IPS DF 6.9 (cell line): ENCODE data around the gene BCAS3.
A peak's percentile ranks its signal among the peaks of the same experiment; 100 is the strongest.
"Not testable (repeated sequence)": the region's sequence is repeated elsewhere in the genome, so short reads cannot be mapped to it uniquely, and the experiment has no call there.

Source experiments
- DNase-seq: peaks from one replicate; pipeline ENCODE4 v3.0.0-alpha.2; 2013; ENCODE audit warnings: low read depth, low spot score
- H3K27ac ChIP-seq: one replicate; pipeline ENCODE4 v1.5.1; 2013; ENCODE audit warnings: low read length, control low read depth
- H3K27me3 ChIP-seq: 2 replicates; pipeline ENCODE4 v1.6.1; 2013; ENCODE audit warnings: mild to moderate bottlenecking, low read length; ENCODE audit not compliant: control insufficient read depth, insufficient read depth
- H3K36me3 ChIP-seq: 2 replicates; pipeline ENCODE4 v1.6.1; 2013; ENCODE audit warnings: low read length; ENCODE audit not compliant: control insufficient read depth, insufficient read depth
- H3K4me1 ChIP-seq: 2 replicates; pipeline ENCODE4 v1.6.1; 2013; ENCODE audit warnings: low read length; ENCODE audit not compliant: control insufficient read depth, insufficient read depth
- H3K4me3 ChIP-seq: 2 replicates; pipeline ENCODE4 v1.5.1; 2013; ENCODE audit warnings: mild to moderate bottlenecking, low read length
- H3K9me3 ChIP-seq: 2 replicates; pipeline ENCODE4 v1.6.1; 2013; ENCODE audit warnings: low read length, inconsistent platforms; ENCODE audit not compliant: control insufficient read depth, insufficient read depth
- WGBS: extraction: QIAGEN DNeasy Blood & Tissue Kit; methylation state at CpG from one replicate; pipeline ENCODE4 v1.1.7; 2013; ENCODE audit warnings: mixed read lengths, missing lambda C conversion rate; ENCODE audit not compliant: insufficient read length, insufficient coverage; 5-methylcytosine and 5-hydroxymethylcytosine counted together

BCAS3 gene

DNA sequence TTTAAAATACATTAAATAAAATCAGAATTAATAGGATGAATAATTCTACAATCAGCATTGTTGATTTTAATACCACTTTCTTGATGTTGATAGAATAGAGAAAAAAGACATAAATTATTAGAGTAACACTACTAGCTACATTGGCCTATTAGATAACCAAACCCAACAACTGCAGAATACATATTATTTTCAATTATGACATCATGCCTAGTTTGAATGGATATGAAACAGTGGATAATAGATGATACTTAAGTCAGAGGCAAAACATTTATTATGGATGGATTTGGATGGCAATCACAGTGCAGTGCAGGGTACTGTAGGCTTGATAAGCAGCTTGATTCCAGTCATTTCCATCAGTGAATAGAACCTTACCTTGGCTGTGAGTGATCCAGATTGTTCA lies 293.1 kb downstream of the BCAS3 start:
- Histone ChIP-seq H3K27me3 (no peaks in the 10 kb centered on the region), H3K27ac (no peak overlapping the region), H3K4me3 (no peak overlapping the region), H3K4me1 (no peaks in the 10 kb centered on the region), H3K9me3 (no peaks in the 10 kb centered on the region), H3K36me3 (no peaks in the 10 kb centered on the region)
- no peak for DNase-seq

DNA sequence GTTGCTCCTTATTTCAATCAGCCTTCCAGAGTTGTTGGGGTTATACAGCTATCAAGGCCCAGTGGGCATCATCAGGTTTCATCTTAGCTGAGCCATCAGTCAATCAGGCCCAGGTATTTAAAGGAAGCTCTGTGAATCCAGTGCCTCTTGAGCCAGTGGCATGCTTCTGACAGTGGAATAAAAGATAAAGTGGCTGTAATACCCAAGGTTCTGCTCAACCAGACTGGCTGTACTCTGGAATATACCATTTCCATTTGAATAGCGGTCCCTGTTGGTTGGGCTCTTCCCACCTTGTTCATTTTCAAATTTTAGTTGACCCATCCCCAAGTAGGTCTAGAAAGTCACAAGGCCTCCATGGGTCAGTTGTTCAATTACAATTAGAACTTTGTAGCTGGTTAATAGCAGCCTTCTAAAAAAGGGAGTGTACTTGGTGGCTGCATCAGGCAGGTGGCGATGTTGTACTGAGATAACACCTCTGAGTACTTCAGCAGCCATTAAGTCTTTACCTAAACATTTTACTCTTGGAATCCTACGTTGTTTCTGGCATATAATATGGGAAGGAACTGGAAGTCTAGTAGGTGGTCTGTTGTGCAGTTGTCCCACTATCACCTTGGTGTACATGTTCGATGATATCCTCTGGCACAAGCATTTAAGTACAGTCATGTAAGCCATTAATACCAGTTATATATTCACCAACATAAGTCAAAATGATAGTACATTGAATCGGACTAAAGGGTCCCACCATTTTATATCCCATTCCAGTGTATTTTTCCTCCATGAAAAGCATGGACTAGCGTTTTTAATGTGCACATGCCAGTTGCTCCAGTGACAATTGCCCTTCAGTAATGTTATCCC lies 294.1 kb downstream of the BCAS3 start:
- H3K36me3 ChIP-seq: no peaks in the 10 kb centered on the region
- H3K27ac ChIP-seq: no peak overlapping the region
- WGBS: no CpG with 5 or more reads among the region's 6 CpGs
- H3K4me1 ChIP-seq: no peaks in the 10 kb centered on the region
- DNase-seq: peak; percentile 29
- no peaks in the 10 kb centered on the region for H3K9me3 ChIP-seq
- no peaks in the 10 kb centered on the region for H3K27me3 ChIP-seq
- H3K4me3 ChIP-seq: no peak overlapping the region

DNA sequence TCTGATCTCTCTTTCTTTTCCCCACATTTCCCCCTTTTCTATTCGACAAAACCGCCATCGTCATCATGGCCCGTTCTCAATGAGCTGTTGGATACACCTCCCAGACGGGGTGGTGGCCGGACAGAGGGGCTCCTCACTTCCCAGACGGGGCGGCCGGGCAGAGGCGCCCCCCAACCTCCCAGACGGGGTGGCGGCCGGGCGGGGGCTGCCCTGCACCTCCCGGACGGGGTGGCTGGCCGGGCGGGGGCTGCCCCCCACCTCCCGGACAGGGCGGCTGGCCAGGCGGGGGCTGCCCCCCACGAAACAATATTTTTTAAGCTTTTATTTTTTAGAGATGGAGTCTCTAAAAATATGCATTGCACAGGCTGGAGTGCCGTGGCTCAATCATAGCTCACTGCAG lies 299.2 kb downstream of the BCAS3 start:
- H3K4me1 ChIP-seq, H3K9me3 ChIP-seq, H3K27me3 ChIP-seq, H3K27ac ChIP-seq, H3K4me3 ChIP-seq, H3K36me3 ChIP-seq, DNase-seq: not testable (repeated sequence)
- WGBS: no CpG with 5 or more reads among the region's 23 CpGs

DNA sequence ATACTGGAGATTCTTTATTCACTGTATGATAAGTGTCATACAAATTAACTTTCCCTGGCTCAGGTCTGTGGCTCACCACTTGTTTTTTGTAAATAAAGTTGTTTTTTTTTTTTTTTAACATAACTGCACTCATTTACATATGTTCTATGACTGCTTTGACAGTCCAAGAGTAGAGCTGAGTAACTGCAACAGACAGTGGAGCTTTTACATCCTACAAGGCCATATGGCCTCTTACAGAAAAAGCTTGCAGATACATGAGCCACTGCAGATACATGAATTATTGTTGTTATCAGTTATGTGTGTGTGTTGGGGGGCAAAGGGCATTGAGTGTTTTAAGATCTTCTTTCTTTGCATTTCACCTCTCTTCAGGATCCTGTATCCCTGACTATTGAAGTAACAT lies 311.7 kb downstream of the BCAS3 start:
- Histone ChIP-seq H3K36me3 (no peaks in the 10 kb centered on the region), H3K4me3 (no peak overlapping the region), H3K4me1 (no peaks in the 10 kb centered on the region), H3K27ac (no peak overlapping the region), H3K9me3 (no peaks in the 10 kb centered on the region), H3K27me3 (no peaks in the 10 kb centered on the region)
- DNase-seq: no peak

DNA sequence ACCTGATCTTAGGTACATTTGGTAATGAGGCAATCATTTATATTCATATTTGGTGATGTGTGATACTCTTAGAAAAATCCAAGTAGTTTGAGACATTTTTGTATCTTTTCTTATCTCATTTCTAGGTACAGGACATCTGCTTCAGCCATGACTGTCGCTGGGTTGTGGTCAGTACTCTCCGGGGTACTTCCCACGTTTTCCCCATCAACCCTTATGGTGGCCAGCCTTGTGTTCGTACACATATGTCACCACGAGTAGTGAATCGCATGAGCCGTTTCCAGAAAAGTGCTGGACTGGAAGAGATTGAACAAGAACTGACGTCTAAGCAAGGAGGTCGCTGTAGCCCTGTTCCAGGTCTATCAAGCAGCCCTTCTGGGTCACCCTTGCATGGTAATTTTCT lies 312.2 kb downstream of the BCAS3 start:
- no peaks in the 10 kb centered on the region for H3K36me3 ChIP-seq
- no peak overlapping the region for H3K4me3 ChIP-seq
- H3K27me3 ChIP-seq: no peaks in the 10 kb centered on the region
- no peaks in the 10 kb centered on the region for H3K4me1 ChIP-seq
- no peaks in the 10 kb centered on the region for H3K9me3 ChIP-seq
- no peak overlapping the region for H3K27ac ChIP-seq
- DNase-seq: no peak
- no CpG with 5 or more reads among the region's 9 CpGs for WGBS

DNA sequence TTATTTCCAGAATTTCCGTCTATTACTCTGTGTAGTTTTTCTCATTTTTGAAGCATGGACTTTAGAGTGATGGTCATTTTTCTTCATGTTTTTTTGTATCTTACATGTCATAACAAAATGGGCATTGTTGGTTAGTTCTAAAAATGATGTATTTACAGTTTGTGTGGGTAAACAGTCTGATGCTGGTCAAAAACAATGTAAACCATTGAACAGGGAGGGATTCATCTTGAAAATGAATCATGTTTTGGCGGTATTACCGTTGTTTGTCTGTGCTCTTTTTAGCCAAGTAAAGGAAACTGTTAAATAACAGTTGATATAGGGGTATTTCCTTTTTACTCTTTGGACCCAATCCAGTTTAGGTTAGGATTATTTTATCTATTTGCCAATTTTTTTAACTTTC lies 315.8 kb downstream of the BCAS3 start:
- H3K27ac ChIP-seq: no peak overlapping the region
- no peak overlapping the region for H3K4me3 ChIP-seq
- no peaks in the 10 kb centered on the region for H3K4me1 ChIP-seq
- no peak for DNase-seq
- no peaks in the 10 kb centered on the region for H3K9me3 ChIP-seq
- WGBS: no CpG with 5 or more reads among the region's 3 CpGs
- no peaks in the 10 kb centered on the region for H3K36me3 ChIP-seq
- H3K27me3 ChIP-seq: no peaks in the 10 kb centered on the region

DNA sequence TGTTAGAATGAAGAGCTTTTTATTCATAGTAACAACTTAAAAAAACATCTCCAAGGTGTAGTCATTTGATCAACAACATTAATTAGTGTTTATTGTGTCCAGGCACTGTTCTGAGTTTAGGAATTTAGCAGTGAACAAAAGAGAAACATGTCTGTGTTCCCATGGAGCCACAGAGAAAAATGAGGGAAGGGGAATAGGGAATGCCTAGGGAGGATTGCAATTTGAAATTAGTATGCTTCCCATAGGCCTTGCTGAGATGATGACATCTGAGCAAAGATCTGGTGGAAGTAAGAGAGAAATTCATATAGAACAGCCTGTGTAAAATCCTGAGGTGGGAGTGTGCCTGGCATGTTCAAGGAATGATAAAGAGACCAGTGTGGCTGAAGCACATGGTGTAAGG lies 318.0 kb downstream of the BCAS3 start:
- Histone ChIP-seq H3K36me3 (no peaks in the 10 kb centered on the region), H3K27ac (no peak overlapping the region), H3K27me3 (no peaks in the 10 kb centered on the region), H3K4me3 (no peak overlapping the region), H3K9me3 (no peaks in the 10 kb centered on the region), H3K4me1 (no peaks in the 10 kb centered on the region)
- no peak for DNase-seq

DNA sequence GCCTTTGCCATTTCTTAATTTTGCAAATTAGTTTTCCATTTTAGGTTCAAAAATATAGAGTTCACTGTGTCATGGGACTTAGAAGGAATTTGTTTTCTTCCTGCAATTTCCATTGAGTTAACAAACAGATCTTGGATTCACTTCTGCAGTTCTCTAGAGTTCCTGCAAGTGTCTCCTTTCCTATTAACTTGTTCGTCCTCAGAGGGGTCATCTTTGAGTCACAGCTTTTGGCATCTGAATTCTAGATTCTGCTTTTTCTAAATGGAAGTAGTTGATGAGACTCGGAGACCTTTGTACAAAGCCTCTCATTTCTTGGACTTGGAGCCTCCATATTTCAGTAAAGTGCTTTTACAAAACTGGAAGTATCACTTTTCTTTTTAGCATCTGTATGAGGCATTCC lies 323.3 kb downstream of the BCAS3 start:
- no peak for DNase-seq
- Histone ChIP-seq H3K9me3 (no peaks in the 10 kb centered on the region), H3K4me3 (no peak overlapping the region), H3K36me3 (no peaks in the 10 kb centered on the region), H3K27me3 (no peaks in the 10 kb centered on the region), H3K4me1 (no peaks in the 10 kb centered on the region), H3K27ac (no peak overlapping the region)
- WGBS: no CpG with 5 or more reads among the region's 2 CpGs

DNA sequence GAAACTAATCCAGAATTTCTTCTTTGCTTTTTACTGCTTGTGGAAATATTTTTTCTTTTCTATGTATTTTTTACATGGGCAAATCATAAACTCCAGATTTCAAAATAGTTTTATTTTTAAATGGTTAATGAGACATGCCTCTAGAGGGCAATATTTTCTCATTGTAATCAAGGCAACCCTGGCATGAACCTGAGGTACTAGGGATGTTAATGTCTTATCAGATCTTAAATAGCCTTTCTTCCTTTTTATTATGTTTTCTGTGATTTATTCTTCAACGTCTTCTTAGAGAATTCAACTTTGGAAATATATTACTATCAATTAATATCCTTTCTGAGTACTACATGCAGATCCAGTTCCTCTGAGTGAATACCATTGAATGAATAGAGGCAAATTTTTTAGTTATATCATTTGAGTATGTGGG lies 324.7 kb downstream of the BCAS3 start:
- H3K4me3 ChIP-seq: no peak overlapping the region
- no CpG with 5 or more reads among the region's 1 CpG for WGBS
- no peaks in the 10 kb centered on the region for H3K4me1 ChIP-seq
- no peak for DNase-seq
- H3K27me3 ChIP-seq: no peaks in the 10 kb centered on the region
- H3K27ac ChIP-seq: no peak overlapping the region
- H3K9me3 ChIP-seq: no peaks in the 10 kb centered on the region
- no peaks in the 10 kb centered on the region for H3K36me3 ChIP-seq

DNA sequence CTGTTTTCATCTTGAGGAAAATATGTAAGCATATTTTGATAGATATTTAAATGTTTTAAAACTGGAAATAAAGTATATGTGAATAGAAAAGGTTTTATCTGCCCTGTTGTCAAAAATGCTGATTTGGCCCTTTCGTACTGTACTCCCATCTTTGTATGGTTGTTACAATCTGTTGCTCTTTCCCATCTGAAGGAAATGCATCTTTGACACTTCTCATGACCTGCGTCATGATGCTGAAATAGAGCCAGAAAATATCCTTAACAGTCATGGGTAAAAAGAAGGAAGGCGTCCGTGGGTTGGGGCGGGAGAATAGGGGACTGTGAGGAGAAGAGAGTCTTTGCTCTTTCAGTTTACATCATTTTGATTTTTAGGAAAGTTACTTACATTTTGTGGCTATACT lies 327.7 kb downstream of the BCAS3 start:
- no peaks in the 10 kb centered on the region for H3K9me3 ChIP-seq
- H3K27ac ChIP-seq: no peak overlapping the region
- WGBS: no CpG with 5 or more reads among the region's 5 CpGs
- no peak overlapping the region for H3K4me3 ChIP-seq
- no peaks in the 10 kb centered on the region for H3K27me3 ChIP-seq
- no peaks in the 10 kb centered on the region for H3K36me3 ChIP-seq
- no peaks in the 10 kb centered on the region for H3K4me1 ChIP-seq
- DNase-seq: no peak

DNA sequence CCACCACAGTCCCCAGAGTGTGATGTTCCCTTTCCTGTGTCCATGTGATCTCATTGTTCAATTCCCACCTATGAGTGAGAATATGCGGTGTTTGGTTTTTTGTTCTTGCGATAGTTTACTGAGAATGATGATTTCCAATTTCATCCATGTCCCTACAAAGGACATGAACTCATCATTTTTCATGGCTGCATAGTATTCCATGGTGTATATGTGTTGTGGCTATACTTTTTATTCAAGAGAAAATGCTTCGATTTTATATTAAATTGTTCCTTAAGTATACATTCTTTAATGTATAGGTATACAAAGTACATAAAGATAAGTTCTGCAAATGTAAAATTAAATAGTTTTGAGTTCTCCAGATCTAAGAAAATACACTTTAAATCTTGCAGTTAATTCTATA lies 328.3 kb downstream of the BCAS3 start:
- not testable (repeated sequence) for H3K9me3 ChIP-seq, H3K27me3 ChIP-seq, H3K27ac ChIP-seq, H3K4me3 ChIP-seq, H3K4me1 ChIP-seq, H3K36me3 ChIP-seq, DNase-seq
- WGBS: no CpG with 5 or more reads among the region's 3 CpGs
